NCI-H1930 (cell line): ENCODE results near the gene SNAPC4.
"Not testable (repeated sequence)": the region's sequence is repeated elsewhere in the genome, so short reads cannot be mapped to it uniquely, and the experiment has no call there.

Experiments used
- DNase-seq, 2 experiments: peaks; one replicate each; lab custom pipeline; 2025; lab: John Stamatoyannopoulos, UW

SNAPC4 gene

DNA sequence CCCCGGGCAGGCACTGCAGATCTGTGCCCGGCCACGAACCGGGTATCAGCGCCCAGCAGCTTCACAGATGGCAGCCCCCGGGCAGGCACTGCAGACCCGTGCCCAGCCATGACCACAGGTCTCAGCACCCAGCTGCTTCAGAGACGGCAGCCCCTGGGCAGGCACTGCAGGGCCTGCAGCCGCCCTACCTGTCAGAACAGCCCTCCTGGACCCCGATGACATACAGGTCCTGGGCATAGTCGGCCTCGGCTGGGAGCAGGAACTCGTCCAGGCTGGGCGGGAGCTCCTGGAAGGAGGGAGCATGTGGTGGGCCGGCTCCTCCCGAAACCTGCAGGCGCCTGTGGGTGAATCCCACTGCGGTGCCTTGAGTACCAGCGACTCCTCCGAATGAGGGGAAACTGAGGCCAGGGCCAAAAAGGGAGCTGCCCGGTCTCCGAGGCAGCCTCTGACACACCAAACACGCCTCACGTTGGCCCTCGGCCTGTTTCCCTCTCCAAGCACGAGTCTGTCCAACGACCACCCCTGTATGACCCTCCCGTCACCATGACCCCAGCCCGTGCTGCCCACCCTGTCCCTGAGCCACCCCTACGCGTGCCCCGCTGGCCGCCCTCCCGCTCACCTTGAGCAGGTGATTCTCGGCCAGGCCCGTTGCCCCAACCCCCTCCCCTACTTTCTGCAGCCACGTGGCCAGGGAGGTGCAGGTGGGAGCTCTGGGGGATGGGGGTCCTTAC lies 34.0 kb upstream of the SNAPC4 start:
- DNase-seq: no peak

DNA sequence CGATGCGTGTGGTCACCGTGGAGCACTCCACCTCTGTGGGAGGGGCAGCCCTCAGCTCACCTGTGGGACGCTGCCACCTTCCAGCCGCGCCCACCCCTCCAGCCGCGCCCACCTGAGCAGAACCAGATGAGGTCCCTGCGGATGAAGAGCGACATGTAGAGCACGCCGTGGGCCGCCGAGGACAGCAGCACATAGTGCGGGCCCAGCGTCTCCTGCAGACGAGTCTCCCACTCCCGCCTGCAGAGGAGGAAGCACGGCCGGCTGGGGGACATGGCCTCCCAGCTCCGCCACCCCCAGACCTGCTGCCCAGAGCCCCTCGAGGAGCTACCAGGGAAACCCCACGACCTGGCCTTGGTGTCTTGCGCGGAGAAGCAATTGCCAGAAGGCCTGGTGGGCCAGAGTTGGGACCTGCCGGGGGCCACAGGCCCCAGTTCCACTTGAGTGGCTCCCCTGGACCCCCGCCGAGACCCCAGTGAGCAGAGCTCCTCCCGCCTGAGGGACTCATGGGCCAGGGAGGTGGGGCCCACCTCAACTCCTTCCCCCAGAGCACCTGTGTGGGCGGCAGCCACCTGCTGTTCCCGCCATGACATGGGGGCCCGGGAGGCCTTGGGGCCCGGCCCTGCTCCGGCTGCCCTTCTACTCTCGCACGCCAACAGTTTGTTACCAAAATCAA lies 33.2 kb upstream of the SNAPC4 start:
- no peak for DNase-seq

DNA sequence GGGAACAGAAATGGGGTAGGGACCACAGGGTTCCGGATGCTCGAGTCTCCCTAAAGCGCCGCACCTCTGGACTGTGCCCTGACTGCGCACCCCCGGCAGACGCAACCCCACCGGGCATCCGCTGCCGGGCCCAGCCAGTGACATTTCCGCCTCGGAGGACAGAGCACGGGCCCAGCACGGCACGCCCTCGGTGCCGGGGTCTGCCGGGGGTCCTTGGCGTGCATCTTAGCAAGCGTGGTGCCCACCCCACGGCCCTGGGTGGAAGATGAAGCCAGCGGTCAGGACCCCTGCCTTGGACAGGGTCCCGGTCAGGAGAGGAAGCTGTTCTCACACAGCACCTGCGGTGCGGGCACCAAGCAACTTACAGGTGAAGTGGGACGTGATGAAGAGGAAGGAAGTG lies 32.6 kb upstream of the SNAPC4 start:
- no peak for DNase-seq

DNA sequence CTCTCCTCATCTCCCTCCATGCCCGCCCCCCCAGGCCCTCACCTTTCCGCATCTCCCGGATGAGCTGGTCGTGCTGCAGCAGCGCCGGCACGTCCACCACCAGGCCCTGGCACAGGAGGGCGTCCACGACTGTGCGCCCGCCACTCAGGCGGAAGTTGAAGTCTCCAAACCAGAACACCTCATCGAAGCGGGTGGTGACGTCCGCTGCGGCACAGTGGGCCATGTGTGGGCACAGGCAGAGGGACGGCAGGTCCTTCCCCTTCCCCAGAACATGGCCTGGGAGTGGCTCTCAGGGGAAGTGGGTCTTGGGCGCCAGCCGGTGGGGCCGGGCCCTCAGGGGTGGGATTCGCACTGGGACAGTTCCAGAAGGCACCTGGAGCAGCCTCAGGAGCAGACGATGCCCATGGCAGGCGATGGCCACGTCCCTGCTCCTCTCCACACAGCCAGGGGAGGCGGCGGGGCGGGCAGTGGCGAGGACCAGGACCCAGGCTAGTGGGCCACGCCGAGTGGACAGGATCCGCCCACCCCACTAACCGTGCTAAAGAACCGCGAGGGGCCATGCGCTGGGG lies 31.9 kb upstream of the SNAPC4 start:
- DNase-seq: no peak

DNA sequence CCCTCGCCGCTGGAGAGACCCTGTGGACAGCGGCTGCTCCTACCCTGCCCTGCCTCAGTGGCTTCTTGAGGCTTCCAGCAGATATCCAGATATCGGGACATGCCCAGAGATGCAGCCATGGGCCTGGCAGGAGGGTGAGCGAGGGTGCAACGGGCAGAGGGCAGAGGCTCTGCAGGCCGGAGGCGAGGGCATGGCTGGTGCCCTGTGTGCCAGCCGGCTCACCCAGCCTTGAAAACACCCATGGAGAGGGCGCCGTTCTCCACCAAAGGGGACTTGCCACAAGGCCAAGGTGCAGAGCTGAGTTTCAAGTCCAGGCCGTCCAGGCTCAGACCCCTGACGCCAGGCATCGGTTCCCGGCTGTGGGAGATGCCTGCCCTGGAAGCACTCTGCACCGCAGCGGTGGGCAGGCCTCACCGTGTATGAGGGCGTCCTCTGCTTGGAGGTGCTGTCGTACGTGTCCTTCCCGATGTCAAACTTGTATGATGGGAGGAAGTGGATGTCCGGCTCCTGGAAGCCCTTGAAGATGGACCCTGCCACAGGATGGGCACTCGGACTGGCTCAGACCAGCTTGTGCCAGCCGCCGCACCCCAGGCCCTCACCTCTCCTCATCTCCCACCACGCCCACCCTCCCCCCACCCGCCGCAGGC lies 30.7 kb upstream of the SNAPC4 start:
- DNase-seq: no peak

DNA sequence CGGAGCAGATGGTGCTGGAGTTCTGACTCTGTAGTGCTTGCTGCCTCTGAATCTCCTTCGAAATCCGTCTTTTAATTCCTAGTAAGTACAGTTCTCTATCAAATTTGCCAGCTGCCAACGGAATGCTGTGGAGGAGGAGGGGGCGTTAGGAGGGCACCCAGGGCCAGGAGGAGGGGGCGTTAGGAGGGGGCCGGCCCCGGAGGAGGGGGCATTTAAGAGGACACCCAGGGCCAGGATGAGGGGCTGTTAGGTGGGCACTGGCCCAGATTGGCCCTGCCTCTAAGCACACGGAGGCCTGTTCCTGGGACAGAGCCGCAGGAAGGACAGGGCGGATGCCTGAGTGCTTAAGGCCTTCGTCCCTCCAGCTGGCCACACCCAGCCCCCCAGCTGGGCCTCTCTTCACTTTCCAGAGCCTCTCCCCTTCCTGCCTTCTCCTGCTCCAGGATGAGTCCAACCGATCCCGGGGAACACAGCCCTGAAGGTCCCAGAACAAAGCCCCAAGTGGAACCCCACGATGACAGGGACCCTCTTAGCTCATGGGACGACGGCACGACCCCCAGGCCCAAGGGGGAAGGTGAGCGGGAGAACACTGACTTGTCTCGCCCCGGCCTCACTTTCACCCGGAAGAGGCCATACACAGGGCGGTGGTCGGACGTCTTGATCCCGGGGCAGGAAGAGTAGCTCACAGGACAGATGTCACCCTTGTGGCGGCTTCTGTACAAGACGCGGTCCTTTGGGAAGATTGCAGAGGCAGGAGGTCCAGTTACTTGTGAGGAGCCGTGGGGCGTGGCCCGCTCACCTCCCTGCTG lies 29.9 kb upstream of the SNAPC4 start:
- DNase-seq: no peak

DNA sequence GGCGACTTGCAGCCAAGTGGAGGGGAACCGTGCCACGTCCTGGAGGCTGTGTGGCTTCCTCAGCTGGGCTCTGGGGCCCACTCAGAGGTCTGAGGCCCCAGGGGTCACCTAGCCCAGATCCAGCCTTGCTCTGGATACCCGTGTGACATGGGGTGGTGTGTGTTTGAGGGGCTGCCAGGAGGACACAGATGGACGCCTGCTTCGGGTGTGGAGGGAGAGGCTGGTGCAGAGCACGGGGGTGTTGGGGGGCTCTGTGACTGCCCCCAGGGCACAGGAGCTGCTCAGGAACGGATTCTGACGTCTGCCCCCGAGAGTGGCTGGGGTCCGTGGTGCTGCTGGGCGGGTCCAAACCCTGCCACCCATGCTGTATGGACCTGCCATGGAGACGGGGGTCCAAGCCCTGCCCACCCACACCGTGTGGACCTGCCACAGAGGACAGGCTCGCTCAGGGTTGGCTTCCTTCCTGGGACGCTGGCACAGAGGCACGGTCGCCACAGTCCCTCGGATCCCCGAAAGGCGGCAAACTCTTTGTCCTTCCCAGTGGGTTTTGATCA lies 29.2 kb upstream of the SNAPC4 start:
- DNase-seq: no peak

DNA sequence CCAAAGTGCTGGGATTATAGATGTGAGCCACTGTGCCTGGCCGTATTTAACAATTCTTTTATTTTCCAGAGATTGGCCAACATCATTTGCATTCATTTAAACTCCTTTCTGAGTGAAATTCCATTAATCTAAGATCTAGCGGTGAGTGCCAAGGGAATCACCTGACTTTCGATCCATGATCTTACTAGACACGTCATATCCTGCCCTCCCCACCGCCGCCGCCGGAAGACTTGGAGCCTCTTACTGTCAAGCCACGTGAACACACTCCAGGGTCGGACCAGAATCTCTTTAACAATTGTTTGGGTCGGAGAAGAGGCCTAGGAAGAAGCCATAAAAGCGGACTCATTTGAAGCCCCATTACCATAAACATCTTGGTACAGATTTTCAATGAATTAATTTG lies 26.8 kb upstream of the SNAPC4 start:
- DNase-seq: no peak

DNA sequence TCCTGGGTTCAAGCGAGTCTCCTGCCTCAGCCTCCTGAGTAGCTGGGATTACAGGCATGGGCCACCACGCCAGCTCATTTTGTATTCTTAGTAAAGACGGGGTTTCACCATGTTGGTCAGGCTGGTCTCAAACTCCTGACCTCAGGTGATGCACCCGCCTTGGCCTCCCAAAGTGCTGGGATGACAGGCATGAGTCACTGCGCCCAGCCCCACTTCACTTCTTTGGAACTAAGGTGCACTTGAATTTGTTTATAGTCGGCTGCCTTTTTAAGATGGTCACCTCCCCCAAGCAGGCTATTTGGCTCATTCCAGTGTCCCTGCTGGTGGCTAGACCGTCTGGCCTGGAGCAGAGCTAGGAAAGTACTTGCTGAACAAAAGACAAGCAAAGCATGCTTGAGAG lies 25.4 kb upstream of the SNAPC4 start:
- not testable (repeated sequence) for DNase-seq

DNA sequence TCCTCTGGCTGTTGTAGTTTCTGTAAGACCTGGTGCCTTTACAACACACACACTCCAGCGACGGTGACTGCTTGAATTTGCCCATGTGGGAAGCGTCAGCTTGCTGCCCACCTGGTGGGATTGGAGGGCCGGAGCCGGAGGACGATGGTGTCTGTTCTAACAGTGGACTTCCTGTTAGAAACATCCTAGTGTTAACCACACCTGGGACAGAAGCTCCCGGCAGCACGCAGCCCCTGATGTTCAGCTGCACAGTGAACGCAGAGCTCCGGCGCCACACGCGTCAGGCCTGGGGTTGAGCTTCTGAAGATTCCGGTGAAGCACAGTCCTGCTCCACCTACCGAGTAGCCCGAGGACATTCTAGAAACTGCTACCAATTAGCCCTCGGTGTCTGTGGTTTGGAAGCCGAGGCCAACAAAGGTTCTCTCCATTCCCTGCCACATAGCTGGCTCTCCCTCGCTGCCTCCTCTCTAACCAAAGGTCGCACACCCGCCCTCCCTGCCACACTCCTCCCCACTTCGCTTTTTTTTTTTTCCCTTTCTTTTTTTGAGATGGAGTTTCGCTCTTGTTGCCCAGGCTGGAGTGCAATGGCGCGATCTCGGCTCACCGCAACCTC lies 24.9 kb upstream of the SNAPC4 start:
- DNase-seq: no peak

DNA sequence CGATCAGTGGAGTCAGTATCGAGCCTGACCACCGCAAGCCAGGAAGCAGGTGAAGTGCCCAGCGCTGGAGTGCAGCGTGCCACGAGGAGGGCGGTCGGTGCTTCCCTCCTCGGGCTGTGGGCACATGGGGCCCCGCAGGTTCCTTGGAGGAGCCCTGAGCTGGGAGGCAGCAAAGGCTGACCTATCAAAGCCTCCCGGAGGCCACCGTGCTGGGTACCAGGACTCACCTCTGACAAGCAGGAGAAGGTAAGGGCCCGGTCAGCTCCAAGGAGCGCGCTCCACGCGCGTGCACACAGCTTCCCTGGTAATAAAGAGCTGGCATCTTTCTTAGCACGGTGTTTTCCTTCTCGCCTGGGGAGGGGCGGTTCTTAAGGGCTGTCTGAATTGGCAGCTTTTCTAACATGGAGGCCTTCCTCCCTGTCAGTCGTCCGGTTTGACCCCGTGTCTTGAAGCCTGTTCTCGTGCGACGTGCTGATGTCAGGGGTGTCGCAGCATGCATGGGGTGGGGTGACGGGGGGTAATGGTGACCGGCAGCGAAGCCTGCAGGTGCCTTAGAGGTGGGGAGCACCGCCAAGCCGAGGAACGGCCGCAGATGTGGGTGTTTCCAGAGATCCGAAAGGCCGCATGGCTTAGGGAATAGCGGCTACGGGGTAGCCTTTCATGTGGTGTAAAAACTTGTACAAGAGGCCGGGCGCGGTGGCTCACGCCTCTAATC lies 23.6 kb upstream of the SNAPC4 start:
- no peak for DNase-seq

DNA sequence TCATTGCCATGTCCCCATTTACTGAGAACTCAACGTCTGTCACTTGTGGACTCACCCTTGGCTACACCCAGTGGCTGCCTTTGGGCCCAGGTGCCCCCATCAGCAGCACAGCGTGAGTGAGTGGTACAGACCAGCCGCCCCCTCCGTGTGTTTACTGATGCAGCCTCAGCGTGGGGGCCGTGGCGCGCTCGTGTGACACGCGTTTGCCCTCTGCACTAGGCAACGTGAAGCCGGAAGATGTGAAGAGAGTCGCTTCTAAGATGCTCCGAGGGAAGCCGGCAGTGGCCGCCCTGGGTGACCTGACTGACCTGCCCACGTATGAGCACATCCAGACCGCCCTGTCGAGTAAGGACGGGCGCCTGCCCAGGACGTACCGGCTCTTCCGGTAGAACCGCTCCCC lies 22.9 kb upstream of the SNAPC4 start:
- DNase-seq: no peak

DNA sequence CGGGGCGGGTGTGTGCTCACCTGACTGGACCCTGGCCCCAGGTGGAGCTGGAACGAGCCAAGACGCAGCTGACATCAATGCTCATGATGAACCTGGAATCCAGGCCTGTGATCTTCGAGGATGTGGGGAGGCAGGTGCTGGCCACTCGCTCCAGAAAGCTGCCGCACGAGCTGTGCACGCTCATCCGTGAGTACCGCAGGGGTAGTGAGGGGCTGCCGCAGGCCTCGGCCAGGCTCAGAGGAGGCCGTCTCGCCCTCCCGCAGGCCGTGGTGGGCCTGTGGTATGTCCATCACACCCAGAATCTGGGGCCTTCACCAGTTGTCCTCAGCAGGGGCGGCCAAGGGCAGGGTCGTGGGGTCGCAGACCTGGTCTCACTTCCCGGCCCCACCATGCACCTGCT lies 21.8 kb upstream of the SNAPC4 start:
- no peak for DNase-seq

DNA sequence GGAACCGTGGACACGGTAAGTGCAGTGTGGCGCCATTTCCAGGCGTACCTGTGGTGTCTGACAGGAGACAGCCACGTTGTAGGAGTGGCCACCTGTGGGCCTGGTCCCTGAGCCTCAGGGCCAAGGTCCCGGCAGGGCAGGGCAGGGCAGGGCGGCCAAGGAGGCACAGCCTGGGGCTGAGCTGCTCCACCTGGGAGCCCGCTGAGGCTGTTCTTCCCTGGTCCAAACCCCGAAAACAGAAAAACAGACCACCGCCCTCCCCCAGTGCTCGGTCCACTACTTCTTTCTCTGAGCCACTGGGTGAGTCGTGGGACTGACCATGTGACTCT lies 19.1 kb upstream of the SNAPC4 start:
- no peak for DNase-seq

DNA sequence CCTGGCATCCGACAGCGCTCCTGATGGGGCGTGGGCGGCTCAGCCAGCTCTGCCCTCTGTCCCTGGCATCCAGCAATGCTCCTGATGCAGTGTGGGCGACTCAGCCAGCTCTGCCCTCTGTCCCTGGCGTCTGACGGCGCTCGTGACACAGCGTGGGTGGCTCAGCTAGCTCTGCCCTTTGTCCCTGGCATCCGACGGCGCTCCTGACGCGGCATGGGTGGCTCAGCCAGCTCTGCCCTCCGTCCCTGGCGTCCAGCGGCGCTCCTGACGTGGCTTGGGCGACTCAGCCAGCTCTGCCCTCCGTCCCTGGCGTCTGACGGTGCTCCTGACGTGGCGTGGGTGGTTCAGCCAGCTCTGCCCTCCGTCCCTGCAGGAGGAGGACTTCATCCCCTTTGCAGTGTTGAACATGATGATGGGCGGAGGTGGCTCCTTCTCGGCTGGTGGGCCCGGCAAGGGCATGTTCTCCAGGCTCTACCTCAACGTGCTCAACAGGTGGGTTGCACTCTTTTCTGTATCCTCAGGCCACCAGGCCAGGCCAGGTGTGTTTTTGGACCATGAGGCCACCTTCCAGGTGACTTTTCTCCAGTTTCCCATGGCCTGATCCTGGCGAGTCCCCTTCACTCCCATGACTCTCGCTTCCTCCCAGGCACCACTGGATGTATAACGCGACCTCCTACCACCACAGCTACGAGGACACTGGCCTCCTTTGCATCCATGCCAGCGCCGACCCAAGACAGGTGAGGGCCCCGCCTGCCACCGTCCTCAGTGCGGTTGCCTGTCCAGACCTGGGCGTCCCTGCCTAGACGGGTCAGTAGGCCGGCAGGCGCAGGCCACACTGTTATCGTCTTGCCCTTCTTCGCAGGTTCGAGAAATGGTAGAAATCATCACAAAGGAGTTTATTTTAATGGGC lies 18.5 kb upstream of the SNAPC4 start:
- DNase-seq: no peak

DNA sequence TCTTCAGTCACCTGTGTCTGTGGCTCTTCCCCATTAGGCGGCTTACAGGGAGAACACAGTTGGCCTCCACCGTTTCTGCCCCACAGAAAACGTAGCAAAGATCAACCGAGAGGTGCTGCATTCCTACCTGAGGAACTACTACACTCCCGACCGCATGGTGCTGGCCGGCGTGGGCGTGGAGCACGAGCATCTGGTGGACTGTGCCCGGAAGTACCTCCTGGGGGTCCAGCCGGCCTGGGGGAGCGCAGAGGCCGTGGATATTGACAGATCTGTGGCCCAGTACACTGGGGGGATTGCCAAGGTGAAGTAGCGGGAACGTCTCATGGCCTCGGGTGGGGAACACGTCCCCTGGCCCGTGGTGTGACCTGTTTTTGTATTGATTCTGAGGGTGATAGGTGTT lies 16.9 kb upstream of the SNAPC4 start:
- no peak for DNase-seq

DNA sequence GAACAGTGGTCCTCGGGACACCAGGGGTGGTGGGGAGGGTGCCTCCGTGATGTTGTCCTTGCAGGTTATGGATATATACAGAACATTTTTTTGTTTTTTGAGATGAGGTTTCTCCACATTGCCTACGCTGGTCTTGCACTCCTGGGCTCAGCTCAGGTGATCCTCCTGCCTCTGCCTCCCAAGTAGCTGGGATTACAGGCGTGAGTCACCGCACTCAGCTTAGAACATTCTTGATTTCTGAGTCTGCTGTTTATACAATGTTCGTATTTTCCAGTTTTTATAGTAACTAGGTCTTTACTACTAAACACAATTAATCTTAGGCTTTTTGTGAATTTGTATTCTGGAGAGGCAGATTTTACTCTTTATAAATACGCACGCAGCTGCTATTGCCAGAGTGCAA lies 16.5 kb upstream of the SNAPC4 start:
- no peak for DNase-seq

DNA sequence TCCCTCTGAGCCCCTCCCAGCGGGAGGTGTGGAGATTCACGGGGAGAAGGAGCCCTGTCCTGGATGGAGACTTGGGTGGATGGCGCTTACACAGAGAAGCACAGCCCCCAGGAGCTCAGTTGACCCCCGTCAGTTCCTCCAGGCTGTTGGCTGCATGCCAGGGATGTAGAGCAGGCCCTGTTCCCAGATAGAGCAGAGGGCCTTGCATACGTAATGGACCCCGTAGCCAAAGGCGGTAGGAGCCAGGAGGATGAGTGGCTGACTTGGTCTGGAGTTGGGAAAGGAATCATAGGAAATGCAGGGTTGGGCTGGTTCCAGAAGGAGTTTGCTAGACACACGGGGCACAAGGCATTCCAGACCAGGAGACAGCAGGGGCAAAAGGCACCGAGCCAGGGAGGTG lies 13.0 kb upstream of the SNAPC4 start:
- no peak for DNase-seq

DNA sequence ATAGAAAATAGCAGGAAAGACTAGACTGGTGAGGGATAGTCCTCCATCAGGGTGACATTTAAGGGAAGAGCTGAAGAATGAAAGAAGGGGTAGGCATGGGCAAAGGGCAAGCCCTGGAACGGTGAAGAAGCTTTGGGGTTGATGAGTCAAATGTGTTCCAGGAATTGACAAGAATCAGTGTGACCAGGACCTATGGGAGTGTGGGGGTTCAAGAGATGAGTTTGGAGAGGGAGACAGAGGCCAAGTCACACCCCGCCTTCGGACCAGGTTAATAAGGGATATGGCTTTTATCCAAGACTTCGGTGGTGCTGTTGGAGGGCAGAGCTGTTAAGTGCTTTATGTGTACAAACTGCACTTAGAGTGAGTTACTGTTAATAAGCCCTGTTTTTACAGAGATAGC lies 11.4 kb upstream of the SNAPC4 start:
- DNase-seq: no peak
